Chondrocyte (in vitro differentiated cells): Measurements from ENCODE around the gene C19orf47. TPM values are rescaled to one million over a fixed set of nuclear protein-coding genes. Genes with fewer than 3 reads are reported as not detected.

Experiments
- DNase-seq: peaks from one replicate; pipeline ENCODE4 v3.0.0; 2021; ENCODE audit warnings: mixed read lengths, low spot score
- H3K27ac Mint-ChIP-seq: one replicate; pipeline ENCODE4 v1.8.0; 2021; ENCODE audit warnings: mild to moderate bottlenecking, moderate library complexity, mixed read lengths; ENCODE audit not compliant: unreplicated experiment
- H3K27me3 Mint-ChIP-seq: 2 replicates; pipeline ENCODE4 v1.8.0; 2021; ENCODE audit warnings: low read depth, mixed read lengths
- H3K36me3 Mint-ChIP-seq: 2 replicates; pipeline ENCODE4 v1.8.0; 2021; ENCODE audit warnings: low read depth, mixed read lengths
- H3K4me1 Mint-ChIP-seq: 2 replicates; pipeline ENCODE4 v1.8.0; 2021; ENCODE audit warnings: low read depth, mild to moderate bottlenecking, mixed read lengths
- H3K4me3 Mint-ChIP-seq: one replicate; pipeline ENCODE4 v1.8.0; 2021; ENCODE audit warnings: mild to moderate bottlenecking, moderate library complexity, mixed read lengths; ENCODE audit not compliant: unreplicated experiment
- H3K9me3 Mint-ChIP-seq: 2 replicates; pipeline ENCODE4 v1.8.0; 2021; ENCODE audit warnings: low read depth, mixed read lengths
- total RNA-seq: library from RNA; stranded (reverse); gene quantifications from 3 replicates; pipeline ENCODE4 v1.2.1, GENCODE V29; 2021
- TF ChIP-seq, protein P1 (sequence below): fragments of 200-600 bp; sonication (generic); IDR thresholded peaks from 2 replicates; pipeline ENCODE4 v1.5.0; 2021; ENCODE audit warnings: antibody characterized with exemption, mild to moderate bottlenecking, moderate library complexity

Gene C19orf47
- total RNA-seq, 1 donor from 2014 or later = 21.5 TPM

GRCh38 chr19:40389404-40390083 is 41.3 kb upstream of the C19orf47 start:
- H3K4me3 Mint-ChIP-seq = no peak overlapping the region
- H3K36me3 Mint-ChIP-seq = no peaks in the 10 kb centered on the region
- no peak for DNase-seq
- no peaks in the 10 kb centered on the region for H3K9me3 Mint-ChIP-seq
- no peaks in the 10 kb centered on the region for H3K27me3 Mint-ChIP-seq
- H3K27ac Mint-ChIP-seq = no peak overlapping the region
- TF ChIP-seq, protein P1, sequence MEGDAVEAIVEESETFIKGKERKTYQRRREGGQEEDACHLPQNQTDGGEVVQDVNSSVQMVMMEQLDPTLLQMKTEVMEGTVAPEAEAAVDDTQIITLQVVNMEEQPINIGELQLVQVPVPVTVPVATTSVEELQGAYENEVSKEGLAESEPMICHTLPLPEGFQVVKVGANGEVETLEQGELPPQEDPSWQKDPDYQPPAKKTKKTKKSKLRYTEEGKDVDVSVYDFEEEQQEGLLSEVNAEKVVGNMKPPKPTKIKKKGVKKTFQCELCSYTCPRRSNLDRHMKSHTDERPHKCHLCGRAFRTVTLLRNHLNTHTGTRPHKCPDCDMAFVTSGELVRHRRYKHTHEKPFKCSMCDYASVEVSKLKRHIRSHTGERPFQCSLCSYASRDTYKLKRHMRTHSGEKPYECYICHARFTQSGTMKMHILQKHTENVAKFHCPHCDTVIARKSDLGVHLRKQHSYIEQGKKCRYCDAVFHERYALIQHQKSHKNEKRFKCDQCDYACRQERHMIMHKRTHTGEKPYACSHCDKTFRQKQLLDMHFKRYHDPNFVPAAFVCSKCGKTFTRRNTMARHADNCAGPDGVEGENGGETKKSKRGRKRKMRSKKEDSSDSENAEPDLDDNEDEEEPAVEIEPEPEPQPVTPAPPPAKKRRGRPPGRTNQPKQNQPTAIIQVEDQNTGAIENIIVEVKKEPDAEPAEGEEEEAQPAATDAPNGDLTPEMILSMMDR = no peak
- H3K4me1 Mint-ChIP-seq = no peaks in the 10 kb centered on the region

GRCh38 chr19:40388481-40388880 is 40.3 kb upstream of the C19orf47 start:
- Mint-ChIP-seq H3K4me1 (no peaks in the 10 kb centered on the region), H3K27ac (no peak overlapping the region), H3K4me3 (no peak overlapping the region), H3K9me3 (no peaks in the 10 kb centered on the region), H3K27me3 (no peaks in the 10 kb centered on the region), H3K36me3 (no peaks in the 10 kb centered on the region)
- TF ChIP-seq, protein P1 = no peak
- DNase-seq = no peak

- TF ChIP-seq, protein P1 = no peak
- H3K27me3 Mint-ChIP-seq = no peaks in the 10 kb centered on the region
- H3K36me3 Mint-ChIP-seq = no peaks in the 10 kb centered on the region
- H3K27ac Mint-ChIP-seq = no peak overlapping the region
- H3K4me3 Mint-ChIP-seq = no peak overlapping the region
- H3K9me3 Mint-ChIP-seq = no peaks in the 10 kb centered on the region
- DNase-seq = no peak
- no peaks in the 10 kb centered on the region for H3K4me1 Mint-ChIP-seq
Measured at GRCh38 chr19:40387155-40387554, 39.0 kb upstream of the C19orf47 start.

DNA sequence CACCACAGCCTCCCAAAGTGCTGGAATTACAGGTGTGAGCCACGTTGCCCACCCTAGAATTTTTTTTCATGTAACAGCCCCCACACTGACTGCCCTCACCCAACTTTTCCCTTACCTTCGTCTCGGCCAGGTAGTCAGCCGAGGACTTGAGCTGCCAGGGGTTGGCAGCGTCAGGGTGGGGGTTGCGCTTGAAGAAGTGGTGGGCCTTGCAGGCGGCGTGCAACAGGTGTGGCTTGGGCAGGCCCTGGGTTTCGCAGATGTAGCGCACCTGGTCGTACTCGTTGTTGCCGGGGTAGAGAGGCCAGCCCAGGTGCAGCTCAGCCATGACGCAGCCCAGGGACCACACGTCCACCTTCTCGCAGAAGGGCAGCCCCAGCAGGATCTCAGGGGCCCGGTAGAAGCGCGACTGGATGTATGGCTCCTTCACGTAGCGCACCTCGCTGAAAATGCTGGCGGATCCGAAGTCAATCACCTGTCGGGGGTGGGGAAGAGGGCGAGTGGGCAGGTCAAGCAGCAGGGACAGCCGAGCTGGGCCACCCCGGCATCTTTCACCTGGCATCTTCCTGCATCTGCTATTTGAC is 35.6 kb upstream of the C19orf47 start:
- Mint-ChIP-seq H3K27ac (no peak overlapping the region), H3K27me3 (no peaks in the 10 kb centered on the region)
- no peak for DNase-seq

DNA sequence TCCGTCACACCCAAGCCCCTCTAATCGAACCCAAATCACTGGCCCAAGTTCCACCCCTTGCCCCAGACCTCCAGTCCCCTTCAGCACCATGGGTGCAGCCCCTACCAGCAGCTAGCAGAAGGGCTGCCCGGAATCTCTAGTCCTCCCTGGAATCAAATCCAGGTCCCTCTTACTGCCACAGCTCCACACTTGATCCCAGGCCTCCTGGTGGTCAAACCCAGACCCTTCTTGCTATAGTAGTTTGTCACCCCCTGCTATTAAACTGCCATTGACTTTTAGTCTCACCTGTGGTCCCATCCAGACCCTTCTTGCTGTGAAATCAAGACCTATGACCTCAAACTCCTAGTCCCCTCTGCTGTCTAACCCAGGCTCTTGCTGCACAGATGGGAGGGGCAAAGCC is 33.1 kb upstream of the C19orf47 start:
- no peaks in the 10 kb centered on the region for H3K27me3 Mint-ChIP-seq
- no peak overlapping the region for H3K27ac Mint-ChIP-seq
- peaks cover 5% of the 10 kb centered on the region for H3K36me3 Mint-ChIP-seq
- DNase-seq = no peak
- H3K4me3 Mint-ChIP-seq = no peak overlapping the region
- no peaks in the 10 kb centered on the region for H3K4me1 Mint-ChIP-seq
- TF ChIP-seq, protein P1 = peak; percentile 34
- no peaks in the 10 kb centered on the region for H3K9me3 Mint-ChIP-seq

More for the DNA sequence above, 35.6 kb upstream of the C19orf47 start:
- H3K4me1 Mint-ChIP-seq = no peaks in the 10 kb centered on the region
- no peak overlapping the region for H3K4me3 Mint-ChIP-seq
- H3K36me3 Mint-ChIP-seq = peaks cover 1% of the 10 kb centered on the region
- TF ChIP-seq, protein P1 = no peak
- H3K9me3 Mint-ChIP-seq = no peaks in the 10 kb centered on the region
